NCI-H774 (cell line): ENCODE data around the gene ILDR1.
"Not testable (repeated sequence)": the region's sequence is repeated elsewhere in the genome, so short reads cannot be mapped to it uniquely, and the experiment has no call there.

Experiments
- DNase-seq: peaks from one replicate; lab custom pipeline; 2025; lab: John Stamatoyannopoulos, UW

ILDR1 gene

DNA sequence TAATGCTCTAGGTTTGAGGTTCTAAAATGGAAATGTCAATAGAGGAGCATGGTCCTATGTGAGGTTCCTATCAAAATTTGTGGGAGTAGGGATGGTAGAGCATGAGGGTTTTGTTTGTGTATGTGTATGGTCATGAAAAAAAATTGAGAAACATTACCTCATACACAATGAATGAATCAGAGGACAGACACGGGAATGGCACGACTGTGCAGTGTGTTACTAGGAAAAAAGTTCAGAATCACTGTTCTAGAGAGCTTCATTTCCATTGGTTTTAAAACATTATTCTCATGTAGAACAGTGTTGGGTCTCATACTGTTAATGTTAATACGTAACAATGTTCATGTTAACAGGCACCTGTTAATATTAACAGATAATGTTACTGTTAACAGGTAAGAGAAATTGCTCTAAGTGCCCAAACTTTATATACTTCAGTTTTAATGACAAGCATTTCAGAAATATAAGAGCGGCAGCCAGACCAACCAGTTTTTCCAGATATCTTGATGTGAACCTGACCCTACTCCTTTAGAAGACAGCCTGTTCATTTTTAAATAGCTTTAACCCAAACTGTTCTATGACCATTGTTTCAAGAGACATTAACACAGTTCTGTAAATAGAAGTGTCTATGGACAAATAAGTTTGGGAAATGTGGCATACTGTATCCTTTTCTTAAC, 79.8 kb downstream of the ILDR1 start:
- no peak for DNase-seq

DNA sequence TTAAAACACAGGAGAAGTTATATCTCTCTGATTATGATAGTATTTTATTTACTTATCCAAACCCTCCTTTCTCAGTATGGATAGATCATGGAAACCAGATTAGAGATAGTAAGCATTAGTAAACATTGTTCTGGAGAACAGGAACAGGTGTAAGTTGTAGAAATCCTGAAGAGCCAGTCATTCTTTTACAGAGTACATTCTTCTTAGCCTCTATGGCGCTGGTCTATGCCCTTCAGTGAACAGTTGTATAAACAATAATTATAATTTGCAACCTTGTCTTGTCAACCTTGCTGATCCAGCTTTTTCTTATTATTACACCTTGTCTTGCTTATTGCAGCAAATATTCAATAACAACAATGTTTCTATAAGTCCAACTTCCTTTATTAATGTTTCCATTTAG, 80.5 kb downstream of the ILDR1 start:
- DNase-seq, result no peak

DNA sequence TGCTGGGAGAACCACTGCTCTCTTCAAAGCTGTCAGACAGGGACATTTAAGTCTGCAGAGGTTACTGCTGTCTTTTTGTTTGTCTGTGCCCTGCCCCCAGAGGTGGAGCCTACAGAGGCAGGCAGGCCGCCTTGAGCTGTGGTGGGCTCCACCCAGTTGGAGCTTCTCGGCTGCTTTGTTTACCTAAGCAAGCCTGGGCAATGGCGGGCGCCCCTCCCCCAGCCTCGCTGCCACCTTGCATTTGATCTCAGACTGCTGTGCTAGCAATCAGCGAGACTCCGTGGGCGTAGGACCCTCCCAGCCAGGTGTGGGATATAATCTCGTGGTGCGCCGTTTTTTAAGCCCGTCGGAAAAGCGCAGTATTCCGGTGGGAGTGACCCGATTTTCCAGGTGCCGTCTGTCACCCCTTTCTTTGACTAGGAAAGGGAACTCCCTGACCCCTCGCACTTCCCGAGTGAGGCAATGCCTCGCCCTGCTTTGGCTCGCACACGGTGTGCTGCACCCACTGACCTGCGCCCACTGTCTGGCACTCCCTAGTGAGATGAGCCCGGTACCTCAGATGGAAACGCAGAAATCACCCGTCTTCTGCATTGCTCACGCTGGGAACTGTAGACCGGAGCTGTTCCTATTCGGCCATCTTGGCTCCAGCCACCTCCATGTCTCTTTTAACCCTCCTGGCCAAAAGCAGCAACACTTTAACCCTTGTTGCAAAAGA, 83.7 kb downstream of the ILDR1 start:
- DNase-seq, result not testable (repeated sequence)
